GM21381 (cell line): ENCODE data around the gene PLOD2.
"Not testable (repeated sequence)": the region's sequence is repeated elsewhere in the genome, so short reads cannot be mapped to it uniquely, and the experiment has no call there.

ENCODE experiments used
- ATAC-seq: cut with Tn5 transposase; IDR thresholded peaks from one replicate; pipeline ENCODE4 v1.9.1; 2021; ENCODE audit warnings: mild to moderate bottlenecking, moderate library complexity; ENCODE audit not compliant: unreplicated experiment

The PLOD2 gene

DNA sequence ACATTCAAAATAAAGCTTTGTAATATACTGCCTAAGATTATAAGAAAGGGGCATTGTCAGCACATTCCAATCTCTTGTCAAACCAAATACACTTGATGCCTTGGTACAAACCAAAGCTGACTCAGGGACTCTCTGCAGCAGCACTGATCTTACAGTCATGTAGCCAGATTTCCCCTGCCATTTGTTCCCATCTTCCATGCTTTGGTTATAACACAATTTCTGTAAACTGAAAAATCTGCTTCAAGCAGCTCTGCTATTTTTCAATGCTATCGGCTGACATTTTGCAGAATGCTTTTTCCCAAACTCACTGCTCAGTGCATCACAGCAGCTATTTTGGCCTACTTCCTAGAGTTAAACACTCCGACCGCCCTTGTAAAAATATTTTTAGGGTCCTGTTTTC is 18.2 kb downstream of the PLOD2 start:
- ATAC-seq: no peak

DNA sequence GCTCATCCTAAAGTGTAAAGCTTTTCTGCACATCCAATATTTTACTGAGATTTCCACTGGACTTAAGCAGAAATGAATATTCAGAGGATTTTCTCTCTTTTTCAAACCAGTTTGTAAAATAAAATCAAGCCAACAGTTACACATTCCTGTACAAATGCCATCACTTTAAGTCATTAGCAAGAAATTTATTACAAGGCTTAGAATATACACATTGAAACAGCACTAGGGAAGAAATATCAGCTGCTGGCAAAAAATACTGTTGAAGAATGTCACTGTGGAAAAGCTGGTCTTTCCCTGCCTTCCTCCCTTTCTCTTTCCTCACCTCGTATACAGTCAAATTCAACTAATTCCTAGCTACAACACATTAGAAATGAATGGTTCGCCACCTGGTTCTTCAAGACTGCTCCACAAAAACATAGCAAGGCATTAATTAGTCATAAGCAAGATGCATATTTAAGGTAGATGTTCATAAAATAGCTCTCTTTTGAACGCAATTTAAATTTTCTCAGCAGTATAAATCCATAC is 21.3 kb downstream of the PLOD2 start:
- ATAC-seq: no peak

DNA sequence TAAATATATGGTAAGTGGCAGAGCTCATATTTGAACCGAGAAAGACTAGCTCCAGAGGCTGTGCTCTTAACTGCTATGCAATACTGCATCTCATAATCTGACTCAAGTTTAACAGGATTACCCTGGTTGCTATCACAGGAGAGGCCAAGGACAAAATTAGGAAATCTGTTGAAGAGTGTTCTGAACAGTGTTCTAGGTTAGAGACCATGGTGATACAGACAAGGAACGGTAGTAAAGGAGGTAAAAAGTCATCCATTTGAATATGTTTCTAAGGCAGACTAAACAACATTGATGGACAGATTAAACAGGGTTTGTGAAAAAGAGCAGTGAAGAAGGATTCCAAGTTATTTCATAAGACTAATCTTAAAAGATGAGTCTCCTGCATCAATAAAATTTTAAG is 22.1 kb downstream of the PLOD2 start:
- ATAC-seq: no peak

DNA sequence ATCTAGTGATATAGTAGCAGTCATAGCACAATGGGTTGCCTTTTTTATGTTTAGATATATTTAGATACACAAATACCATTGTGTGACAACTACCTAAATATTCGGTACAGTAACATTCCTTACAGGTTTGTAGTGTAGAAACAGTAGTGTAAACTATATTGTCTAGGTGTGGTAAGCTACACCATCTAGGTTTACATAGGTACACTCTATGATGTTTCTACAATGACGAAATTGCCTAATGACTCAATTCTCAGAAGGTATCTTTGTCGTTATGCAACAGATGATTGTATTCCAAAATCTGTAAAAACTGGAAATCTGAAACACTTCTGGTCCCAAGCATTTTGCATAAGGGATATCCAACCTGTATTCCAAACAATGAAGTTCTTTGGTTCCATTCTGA is 24.3 kb downstream of the PLOD2 start:
- ATAC-seq: no peak

DNA sequence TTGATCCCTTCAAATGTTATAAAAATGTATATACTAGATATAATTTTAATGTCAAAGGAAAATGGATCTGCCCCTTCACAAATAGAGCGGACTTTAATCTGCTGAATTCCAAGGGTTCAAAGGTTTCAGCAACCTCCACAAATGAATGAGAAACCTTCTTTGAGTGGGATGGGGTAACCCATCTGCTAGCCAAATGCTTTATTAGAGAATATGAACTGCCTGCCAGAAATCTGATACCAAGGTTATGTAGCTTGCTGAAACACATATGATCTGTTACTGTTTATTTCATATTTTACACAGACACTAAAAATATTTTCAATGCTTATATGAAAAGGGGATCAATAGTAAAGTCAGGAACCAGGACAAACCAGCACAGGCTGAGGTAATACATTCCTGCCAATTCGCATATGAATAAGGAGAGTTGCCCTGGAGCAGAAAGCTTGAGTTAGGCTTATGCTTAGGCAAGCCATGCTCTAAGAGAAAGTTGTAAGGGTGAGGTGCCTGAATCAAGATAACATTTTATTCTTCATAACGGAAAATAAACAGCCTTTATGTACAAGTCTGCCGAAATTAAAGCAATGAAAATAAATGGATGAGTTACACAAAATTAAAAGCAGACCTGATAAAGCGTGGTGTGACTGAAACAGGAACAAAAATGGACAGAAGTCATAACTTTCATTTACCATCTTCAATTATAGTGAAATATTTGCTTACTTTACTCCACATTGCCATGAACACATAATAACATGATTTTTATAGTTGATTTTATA is 26.5 kb downstream of the PLOD2 start:
- ATAC-seq: no peak

DNA sequence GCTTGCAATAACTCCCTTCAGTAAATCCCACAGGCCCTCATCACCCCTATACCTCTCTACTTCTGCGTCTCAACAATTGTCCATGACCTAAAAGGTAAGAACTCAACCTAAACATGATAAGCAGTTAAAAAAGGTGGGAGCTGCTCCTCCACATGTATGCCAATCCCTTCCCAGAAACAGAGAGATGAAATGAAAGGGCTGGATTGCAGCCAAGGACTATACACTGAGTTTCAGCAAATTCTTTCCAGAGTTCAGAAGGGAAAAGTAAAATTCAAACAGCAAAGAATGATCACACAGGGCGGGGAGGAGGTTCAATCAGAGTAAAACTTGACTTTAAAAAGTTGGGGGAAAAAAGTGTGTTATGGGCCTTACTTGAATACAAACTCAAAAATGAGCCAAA is 27.5 kb downstream of the PLOD2 start:
- ATAC-seq: no peak

DNA sequence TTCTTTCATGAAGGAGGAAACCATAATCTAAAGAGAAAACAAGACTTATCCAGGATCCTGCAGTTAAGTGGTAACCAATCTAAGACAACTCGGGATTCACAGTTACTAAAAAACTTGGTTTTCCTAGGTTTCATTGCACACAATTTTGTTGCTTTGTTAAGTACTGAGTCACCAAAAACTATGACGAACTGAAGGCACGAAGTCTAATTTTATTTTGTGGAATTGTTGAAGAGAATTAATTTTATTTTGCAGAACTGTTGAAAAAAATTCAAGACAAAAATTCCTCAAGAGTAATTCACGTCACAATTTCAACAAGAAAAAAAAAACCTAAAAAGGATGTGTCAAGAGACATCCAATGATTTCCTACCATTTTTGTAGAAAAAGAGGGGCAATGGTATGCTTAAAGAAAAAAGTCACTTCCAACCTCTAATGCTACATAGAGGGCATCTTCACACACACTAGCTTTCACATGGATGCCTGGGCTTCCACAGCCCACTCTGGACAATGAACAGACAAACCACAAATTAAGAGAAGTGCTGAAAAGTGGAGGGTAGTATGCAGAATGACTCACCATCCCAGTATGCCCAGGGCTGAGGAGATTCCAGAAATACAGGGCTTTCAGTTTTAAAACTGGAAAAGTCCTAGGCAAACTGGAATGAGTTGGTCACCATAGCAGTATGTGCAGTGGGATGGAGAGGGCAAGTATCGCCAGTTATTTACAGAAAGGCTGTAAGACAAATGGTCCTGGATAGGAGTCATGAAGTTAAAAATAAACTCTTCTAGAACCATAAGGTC is 29.2 kb downstream of the PLOD2 start:
- ATAC-seq: no peak

DNA sequence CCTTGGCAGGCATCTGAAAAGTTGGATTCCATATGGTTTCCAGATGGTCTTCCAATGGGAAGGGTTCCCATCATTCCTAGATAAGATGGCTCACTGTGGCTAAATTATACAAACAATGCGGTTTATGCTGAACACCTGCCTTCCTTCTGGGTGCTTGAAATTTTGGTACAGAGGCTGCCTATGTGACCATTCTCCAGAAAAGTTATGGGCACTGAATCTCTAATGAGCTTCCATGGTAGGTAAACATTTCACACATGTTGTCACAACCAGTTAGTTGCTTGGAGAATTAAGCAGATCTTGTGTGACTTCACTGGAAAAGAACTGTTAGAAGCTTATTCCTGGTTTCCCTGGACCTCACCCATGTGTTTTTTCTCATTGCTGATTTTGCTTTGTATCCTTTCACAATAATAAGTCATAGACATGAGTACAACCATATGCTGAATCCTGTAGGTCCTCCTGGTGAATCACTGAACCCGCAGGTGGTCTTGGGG is 30.1 kb downstream of the PLOD2 start:
- no peak for ATAC-seq

DNA sequence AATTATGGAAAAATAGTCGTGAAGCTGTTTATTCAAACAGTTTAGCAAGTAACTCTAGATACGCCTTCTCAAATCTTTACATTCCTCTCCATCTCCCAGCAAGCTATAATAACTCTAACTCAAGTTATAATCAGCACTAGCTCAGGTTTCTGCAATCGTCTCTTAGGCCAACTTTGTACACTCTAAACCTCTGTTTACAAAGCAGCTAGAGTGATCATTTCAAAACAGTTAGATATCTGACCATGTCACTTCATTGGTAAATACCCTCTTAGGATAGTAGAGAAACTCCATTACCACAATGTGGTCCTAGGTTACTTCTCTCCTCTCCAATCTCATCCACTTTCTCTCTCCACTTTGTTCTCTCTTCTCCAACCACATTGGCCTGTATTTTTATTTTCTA is 31.2 kb downstream of the PLOD2 start:
- no peak for ATAC-seq

DNA sequence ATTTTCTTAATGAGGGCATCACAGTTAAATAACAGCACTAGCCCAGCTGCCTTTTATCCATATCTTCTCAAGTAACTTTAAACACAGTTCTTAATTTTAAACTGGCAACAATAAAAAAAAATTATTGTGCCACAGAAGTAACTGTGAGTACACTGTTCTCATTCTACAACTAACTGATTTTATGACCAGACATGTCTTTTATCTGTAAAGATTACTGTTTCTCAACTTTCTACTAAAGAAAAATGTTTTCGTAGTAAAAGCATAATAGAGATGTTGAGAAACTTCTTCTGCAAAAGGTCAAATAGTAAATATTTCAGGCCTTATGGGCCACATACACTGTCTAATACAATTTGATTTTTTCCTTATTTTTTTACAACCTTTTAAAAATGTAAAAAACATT is 32.0 kb downstream of the PLOD2 start:
- ATAC-seq: no peak

DNA sequence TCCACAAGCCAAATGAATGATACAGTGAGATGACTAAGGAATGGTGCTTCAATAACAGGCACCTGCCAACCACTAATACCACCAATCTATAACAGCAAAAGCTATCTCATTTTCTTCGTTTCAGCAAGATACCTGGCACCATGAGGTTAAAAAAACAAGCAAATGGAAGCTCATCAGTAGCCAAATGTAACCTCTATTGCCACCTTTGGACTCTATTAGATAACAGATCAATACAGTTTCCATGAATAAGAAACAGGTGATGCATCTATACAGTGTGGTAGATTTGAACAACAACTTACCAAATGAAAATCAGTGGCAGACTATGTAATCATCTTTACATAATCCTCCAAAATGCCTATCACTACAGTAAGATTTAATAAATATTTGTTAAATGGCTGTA is 32.8 kb downstream of the PLOD2 start:
- no peak for ATAC-seq

DNA sequence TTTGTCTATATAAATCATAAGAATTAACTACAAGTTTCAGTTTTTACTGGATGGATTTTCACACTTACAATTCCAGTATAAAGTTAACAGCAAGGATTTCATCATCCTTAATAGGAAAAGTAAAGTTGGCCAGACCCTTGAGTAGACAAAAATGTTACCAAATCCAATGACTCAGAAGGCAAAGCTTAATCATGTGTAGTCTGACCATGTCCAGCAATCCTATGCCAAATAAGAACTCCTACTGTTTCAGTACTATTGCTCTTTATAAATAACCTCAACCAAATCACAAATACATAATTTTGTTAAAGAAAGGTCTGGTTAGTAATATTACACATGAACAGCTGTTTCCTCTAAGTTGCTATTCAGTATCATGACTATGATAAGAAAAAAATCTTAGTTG is 35.0 kb downstream of the PLOD2 start:
- no peak for ATAC-seq

DNA sequence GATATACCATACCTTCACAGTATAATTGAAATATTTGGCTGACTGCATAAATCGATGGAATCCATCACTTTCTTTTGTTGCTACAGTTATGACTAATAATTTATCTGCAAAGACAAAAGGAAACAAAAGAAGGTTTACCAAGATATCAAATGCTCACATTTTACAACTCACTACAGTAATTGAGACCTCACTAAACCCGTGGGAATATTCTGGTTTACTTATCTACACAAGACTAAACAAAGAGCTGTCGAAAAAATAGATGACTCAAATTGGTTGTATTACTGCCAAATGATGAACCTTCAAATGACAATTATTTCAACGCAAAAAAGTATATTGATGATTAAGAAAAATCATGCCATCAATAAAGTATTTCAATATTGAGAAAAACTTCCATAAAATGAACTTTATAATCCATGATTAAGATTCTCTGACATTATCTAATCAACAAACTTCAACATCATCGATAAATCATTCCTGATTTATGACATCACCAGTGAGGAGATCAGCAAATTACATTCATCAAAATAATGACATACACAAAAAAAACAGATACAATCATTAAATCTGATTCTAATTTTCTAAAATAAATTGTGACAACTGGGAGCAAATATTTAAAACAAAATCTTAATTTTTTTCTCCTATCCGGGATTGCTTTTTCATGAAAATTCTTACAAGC is 36.7 kb downstream of the PLOD2 start:
- no peak for ATAC-seq

DNA sequence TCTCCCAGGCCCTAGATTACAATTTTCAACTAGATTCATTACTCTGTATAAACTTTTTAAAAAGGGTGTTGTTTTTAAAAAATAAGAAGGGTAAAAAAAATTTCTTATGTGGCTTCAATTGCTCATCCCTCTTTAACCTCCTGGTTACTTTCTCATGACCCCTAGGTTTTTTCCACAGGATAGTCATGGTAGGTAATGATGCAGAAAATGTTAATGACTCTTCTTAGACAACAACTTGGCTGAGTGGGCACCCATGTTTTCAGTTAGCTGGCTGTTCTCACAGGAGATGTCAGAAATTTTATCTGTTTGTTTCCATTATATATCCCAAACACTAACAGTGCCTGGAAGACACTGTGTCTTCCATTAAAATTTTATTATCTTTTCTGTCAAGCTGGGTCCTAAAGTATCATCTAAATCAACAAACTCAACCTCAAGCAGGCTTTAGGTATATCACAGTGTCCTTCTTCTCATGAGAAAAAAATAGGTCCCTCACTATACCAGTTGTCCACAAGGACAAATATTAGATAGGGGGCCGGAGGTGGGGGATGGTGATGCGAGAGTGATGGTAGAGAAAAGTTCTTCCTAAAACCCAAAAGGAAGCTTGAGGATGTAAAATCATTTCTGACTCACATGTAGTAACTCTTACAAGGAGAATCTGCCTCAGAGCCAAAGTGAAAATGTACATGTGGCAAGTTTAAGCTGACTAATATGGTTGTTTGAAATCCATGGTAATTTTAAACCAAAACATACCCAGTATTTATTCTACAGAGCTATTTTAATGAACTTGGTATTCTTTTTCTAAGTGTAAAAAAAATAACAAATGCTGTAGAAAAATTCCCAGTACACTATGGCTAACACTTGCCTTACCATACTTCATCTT is 43.3 kb downstream of the PLOD2 start:
- ATAC-seq: no peak

DNA sequence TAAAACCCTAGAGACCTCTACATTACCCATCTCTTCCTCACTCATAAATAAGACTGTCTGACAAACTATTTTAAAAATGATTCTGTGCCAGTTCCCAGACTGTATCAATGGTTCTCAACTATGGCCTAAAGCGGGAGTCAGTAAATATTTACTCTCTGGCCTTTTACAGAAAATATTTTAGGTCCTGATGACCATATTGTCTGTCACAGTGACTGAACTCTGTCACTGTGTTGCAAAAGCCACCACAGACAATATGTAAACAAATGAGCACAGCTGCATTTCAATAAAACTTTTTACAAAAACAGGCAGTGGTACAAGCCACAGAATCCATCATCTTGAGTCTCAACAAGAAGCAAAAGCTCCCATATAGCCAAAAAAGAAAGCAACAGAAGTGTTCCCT is 45.4 kb downstream of the PLOD2 start:
- no peak for ATAC-seq

DNA sequence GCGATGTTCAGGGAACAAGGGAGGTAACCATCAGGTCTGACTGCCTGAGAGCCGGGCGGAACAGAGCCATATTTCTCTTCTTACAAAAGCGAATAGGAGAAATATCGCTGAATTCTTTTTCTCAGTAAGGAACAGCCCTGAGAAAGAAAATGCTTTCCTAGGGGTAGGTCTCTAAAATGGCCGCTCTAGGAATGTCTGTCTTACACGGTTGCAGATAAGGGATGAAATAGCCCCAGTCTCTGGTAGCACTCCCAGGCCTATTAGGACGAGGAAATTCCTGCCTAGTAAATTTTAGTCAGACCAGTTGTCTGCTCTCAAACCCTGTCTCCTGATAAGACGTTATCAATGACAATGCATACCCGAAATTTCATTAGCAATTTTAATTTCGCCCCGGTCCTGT is 47.2 kb downstream of the PLOD2 start:
- ATAC-seq: not testable (repeated sequence)

DNA sequence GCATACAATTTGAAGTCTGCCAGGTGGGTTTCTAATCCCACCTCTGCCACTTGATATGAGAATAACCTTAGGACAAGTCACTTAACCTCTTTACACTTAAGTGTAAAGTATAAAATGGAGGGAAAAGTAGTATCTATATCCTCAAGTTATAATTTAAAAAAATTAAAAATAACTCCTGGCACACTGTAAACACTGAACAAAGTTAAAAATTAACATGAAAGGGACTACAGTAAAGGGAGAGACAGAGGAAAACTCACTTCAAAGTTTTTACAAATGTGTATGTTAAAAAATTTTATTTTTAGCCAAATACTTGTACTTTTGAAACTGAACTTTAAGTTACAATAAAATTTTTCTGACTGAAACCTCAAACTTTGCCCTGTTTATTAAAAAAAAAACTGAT is 49.6 kb downstream of the PLOD2 start:
- ATAC-seq: no peak

DNA sequence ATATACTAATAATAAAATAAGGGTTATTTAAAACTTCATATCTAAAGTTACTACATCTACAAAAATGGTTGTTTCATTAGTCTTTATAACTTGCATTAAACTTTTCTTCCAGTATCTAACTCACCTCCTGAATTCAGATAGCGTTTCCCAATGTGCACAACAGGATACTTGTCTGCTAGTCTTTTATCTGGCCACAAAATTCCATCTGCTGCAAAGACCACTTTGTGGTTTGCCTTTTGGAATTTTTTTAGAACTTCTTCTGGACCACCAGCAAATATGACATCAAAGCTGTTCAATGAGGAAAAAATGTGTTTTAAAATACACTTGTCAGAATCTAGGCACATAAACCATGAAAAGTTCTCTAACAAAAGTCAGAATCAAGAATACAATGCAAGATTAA is 50.8 kb downstream of the PLOD2 start:
- ATAC-seq: no peak

DNA sequence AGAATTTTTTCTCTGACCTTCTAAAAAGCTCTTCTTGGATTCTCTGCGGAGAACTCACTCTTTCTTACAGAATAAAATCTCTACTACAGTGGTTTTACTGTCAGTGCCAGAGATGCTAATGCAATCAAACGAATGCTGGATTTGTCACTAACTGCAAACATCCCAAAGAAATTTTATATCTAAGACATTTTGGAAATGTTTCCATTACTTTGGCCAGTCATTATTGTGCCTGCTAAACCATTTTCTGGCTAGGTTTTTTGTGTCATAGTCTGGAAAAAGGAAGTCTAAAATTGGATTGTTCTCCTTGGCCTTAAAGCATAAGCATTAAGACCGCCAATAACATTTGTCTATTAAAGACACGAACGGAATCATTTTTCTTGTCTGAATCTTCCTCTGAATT is 54.0 kb downstream of the PLOD2 start:
- ATAC-seq: no peak

DNA sequence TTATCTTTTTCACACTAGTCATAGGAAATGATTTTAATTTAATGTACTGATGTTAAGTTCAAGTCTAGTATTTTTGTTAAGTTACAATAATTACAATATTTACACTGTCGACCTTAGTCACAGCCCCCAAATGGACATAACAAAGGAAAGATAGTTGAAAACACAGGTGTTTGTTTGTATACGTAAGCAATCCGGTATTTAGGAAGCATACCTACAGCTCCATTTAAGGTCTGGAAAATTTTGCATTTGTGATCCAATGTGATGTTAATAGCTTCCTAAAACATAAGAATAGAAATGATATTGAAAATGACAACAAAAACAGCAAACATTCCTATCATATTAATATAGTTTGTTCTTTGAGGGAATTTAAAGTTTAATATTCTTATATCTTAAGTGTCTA is 56.9 kb downstream of the PLOD2 start:
- no peak for ATAC-seq

DNA sequence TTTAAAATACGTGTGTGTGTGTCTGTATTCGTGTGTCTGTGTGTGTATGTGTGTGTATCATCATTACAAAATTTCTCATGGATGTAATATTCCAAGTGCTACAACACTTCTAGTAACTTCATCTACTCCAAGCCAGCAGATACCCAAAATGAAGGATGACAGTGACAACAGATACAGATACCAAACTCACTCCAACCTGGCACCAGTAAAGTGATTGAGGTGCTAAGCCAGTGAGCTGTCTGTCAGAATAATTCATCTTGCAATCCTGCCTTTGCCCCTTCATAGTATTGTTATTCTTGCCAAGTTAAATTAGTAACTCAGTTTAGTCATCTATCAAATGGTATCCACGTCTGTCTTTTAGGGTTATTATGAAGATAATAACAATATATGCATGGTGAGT is 58.1 kb downstream of the PLOD2 start:
- ATAC-seq: no peak
